Esophagus mucosa (tissue), 1 donor: ENCODE data around the gene FBXO10. TPM values are rescaled to one million over a fixed set of nuclear protein-coding genes. Genes with fewer than 3 reads are reported as not detected.
"Not testable (repeated sequence)": the region's sequence is repeated elsewhere in the genome, so short reads cannot be mapped to it uniquely, and the experiment has no call there.

Experiments
- ATAC-seq: fragments of 200-7000 bp; cut with Tn5 transposase; one replicate; pipeline ENCODE4 v1.9.1; 2020
- total RNA-seq: library from RNA; stranded (reverse); gene quantifications from one replicate; pipeline ENCODE4 v1.2.4, GENCODE V29; 2023
- donor health status: DM: yes; HTN: yes; CAD: no.

Gene FBXO10
- 3.4 TPM for total RNA-seq

GRCh38 chr9:37575921-37576721 is at the start of gene FBXO10:
Gene FBXO10, minus strand, starts transcription at chr9:37576380. Its CDS starts 34,612 bp downstream, at chr9:37541768.
- ATAC-seq: peak; percentile 85

- no peak for ATAC-seq
Observed at GRCh38 chr9:37625758-37626147, 49.6 kb upstream of the FBXO10 start.

GRCh38 chr9:37625036-37625757 is 49.0 kb upstream of the FBXO10 start:
- ATAC-seq: no peak

- ATAC-seq: no peak
Observed at GRCh38 chr9:37624073-37624472, 47.9 kb upstream of the FBXO10 start.

GRCh38 chr9:37623267-37623666 is 47.1 kb upstream of the FBXO10 start:
- ATAC-seq: no peak

GRCh38 chr9:37622462-37622861 is 46.3 kb upstream of the FBXO10 start:
- no peak for ATAC-seq

GRCh38 chr9:37621273-37622121 is 45.3 kb upstream of the FBXO10 start:
- ATAC-seq: no peak

GRCh38 chr9:37620396-37620795 is 44.2 kb upstream of the FBXO10 start:
- ATAC-seq: no peak

GRCh38 chr9:37619806-37620205 is 43.6 kb upstream of the FBXO10 start:
- ATAC-seq: no peak

- ATAC-seq: peak; percentile 41
Observed at GRCh38 chr9:37618817-37619216, 42.6 kb upstream of the FBXO10 start.

- peak; percentile 23 for ATAC-seq
Observed at GRCh38 chr9:37617832-37618231, 41.7 kb upstream of the FBXO10 start.

GRCh38 chr9:37617161-37617560 is 41.0 kb upstream of the FBXO10 start:
- no peak for ATAC-seq

- no peak for ATAC-seq
Observed at GRCh38 chr9:37611961-37612360, 35.8 kb upstream of the FBXO10 start.

- ATAC-seq: no peak
Observed at GRCh38 chr9:37611014-37611413, 34.8 kb upstream of the FBXO10 start.

GRCh38 chr9:37609735-37610397 is 33.7 kb upstream of the FBXO10 start:
- no peak for ATAC-seq

GRCh38 chr9:37608250-37608649 is 32.1 kb upstream of the FBXO10 start:
- ATAC-seq: no peak

GRCh38 chr9:37604296-37604695 is 28.1 kb upstream of the FBXO10 start:
- ATAC-seq: no peak

- peak; percentile 99 for ATAC-seq
Observed at GRCh38 chr9:37602817-37603216, 26.6 kb upstream of the FBXO10 start.

GRCh38 chr9:37602061-37602460 is 25.9 kb upstream of the FBXO10 start:
- ATAC-seq: not testable (repeated sequence)

- no peak for ATAC-seq
Observed at GRCh38 chr9:37596504-37596903, 20.3 kb upstream of the FBXO10 start.

- no peak for ATAC-seq
Observed at GRCh38 chr9:37593883-37594448, 17.8 kb upstream of the FBXO10 start.
